ENCODE data around the gene CBARP. TPM values are rescaled to one million over a fixed set of nuclear protein-coding genes. Genes with fewer than 3 reads are reported as not detected.
A peak's percentile ranks its signal among the peaks of the same experiment; 100 is the strongest.

CBARP gene
- total and polyA plus RNA-seq, 9 of the 15 experiments (the other 6 are each of a cell fraction or from before 2014, with no cell fraction given) = 0.03 to 8.9 (median 1.2) TPM; not detected in 1

- TF ChIP-seq SFPQ (IDR thresholded peaks at IDR 0.05; ENCODE audit: low read depth, low read length) (no peak), ZNF354B (CRISPR knock-in tag; IDR thresholded peaks at IDR 0.05) (no peak), E2F5 (CRISPR knock-in tag; IDR thresholded peaks at IDR 0.05) (no peak), GMEB1 (CRISPR knock-in tag; IDR thresholded peaks at IDR 0.05) (no peak), SMARCA4 (IDR thresholded peaks at IDR 0.05) (no peak), PTTG1 (tag; IDR thresholded peaks at IDR 0.05; ENCODE audit: low read depth) (no peak), MTA3 (IDR thresholded peaks at IDR 0.05; ENCODE audit: borderline replicate concordance) (peak; percentile 53; the same call in 1 of the 2 replicates), RUNX1 (IDR thresholded peaks at IDR 0.05; ENCODE audit: low read depth) (peak; percentile 62; the same call in 1 of the 2 replicates), CBFB (CRISPR knock-in tag; IDR thresholded peaks at IDR 0.05) (no peak), ATF7 (IDR thresholded peaks at IDR 0.05) (peak; percentile 51; the same call in 1 of the 2 replicates), SMAD3 (CRISPR knock-in tag; conservative IDR thresholded peaks at IDR 0.05) (no peak), POLR2AphosphoS2 (IDR thresholded peaks at IDR 0.05; ENCODE audit: low read length) (peak; percentile 98), ZC3H4 (CRISPR knock-in tag; IDR thresholded peaks at IDR 0.05; ENCODE audit: borderline replicate concordance) (no peak), TRIM25 (IDR thresholded peaks at IDR 0.05; ENCODE audit: borderline replicate concordance) (no peak), MXI1 (IDR thresholded peaks at IDR 0.05; ENCODE audit: low read depth, low read length) (no peak), SNRNP70 (optimal IDR thresholded peaks at IDR 0.05; ENCODE audit: low read depth, low read length) (peak; percentile 64), CREB5 (CRISPR knock-in tag; IDR thresholded peaks at IDR 0.05) (no peak), HSF4 (CRISPR knock-in tag; IDR thresholded peaks at IDR 0.05; ENCODE audit: borderline replicate concordance) (no peak; the same call in 1 of the 2 replicates), ZNF324 (CRISPR knock-in tag; IDR thresholded peaks at IDR 0.05) (no peak), THRB (CRISPR knock-in tag; conservative IDR thresholded peaks at IDR 0.05) (peak; percentile 97)
Observed at GRCh38 chr19:1259206-1259875, 21.5 kb upstream of the CBARP start (continued).

All from K562 (cell line).